Upper lobe of right lung (tissue), 1 donor: ENCODE measurements around the gene ANKRD7. TPM values are rescaled to one million over a fixed set of nuclear protein-coding genes. Genes with fewer than 3 reads are reported as not detected.

ENCODE experiments used
- ATAC-seq: fragments of 200-7000 bp; cut with Tn5 transposase; one replicate; pipeline ENCODE4 v1.9.1; 2020; ENCODE audit warnings: mild to moderate bottlenecking, moderate library complexity
- DNase-seq: peaks from one replicate; pipeline ENCODE4 v3.0.0-alpha.2; 2020
- H3K27ac ChIP-seq: fragments of 200-600 bp; one replicate; pipeline ENCODE4 v1.8.0; 2022
- H3K27me3 ChIP-seq: fragments of 200-600 bp; one replicate; pipeline ENCODE4 v1.8.0; 2022; ENCODE audit warnings: mild to moderate bottlenecking
- H3K36me3 ChIP-seq: fragments of 200-600 bp; one replicate; pipeline ENCODE4 v1.8.0; 2022
- H3K4me1 ChIP-seq: fragments of 200-600 bp; one replicate; pipeline ENCODE4 v1.8.0; 2022
- H3K4me3 ChIP-seq: fragments of 200-600 bp; one replicate; pipeline ENCODE4 v1.8.0; 2022; ENCODE audit warnings: mild to moderate bottlenecking
- H3K9me3 ChIP-seq: fragments of 200-600 bp; one replicate; pipeline ENCODE4 v1.8.0; 2022
- CTCF ChIP-seq: fragments of 200-600 bp; IDR thresholded peaks from one replicate; pipeline ENCODE4 v1.8.0; 2022; ENCODE audit warnings: antibody characterized with exemption
- intact Hi-C: fragments of 100-400 bp; cut with DNase I; formaldehyde crosslinking; loops from one replicate; pipeline ENCODE4 v1.11.0; 2022
- total RNA-seq: library from RNA; stranded (reverse); fragmentation: NEBNext Ultra II Directional; extraction: Animal tissue kit (Norgen Biotek cat#: 25700); gene quantifications from one replicate; pipeline ENCODE4 v1.2.1, GENCODE V29; 2021
- donor health status: DM: no; HTN: yes; CAD: no; lungs with severe emphysema.

Gene ANKRD7
- total RNA-seq, 1 donor from 2014 or later, result not detected

- DNase-seq (no peak), ATAC-seq (no peak)
- no peak overlapping the region for H3K4me3 ChIP-seq
- intact Hi-C loops, result no loop called here
- no peaks in the 10 kb centered on the region for H3K27me3 ChIP-seq
- no peaks in the 10 kb centered on the region for H3K4me1 ChIP-seq
- no peaks in the 10 kb centered on the region for H3K36me3 ChIP-seq
- no peaks in the 10 kb centered on the region for H3K9me3 ChIP-seq
- H3K27ac ChIP-seq, result no peak overlapping the region
- no peak for TF ChIP-seq CTCF
These were observed 5.9 kb upstream of the ANKRD7 start for GRCh38 chr7:118218413-118219156.

GRCh38 chr7:118219157-118219512 lies 5.4 kb upstream of the ANKRD7 start:
- no peaks in the 10 kb centered on the region for H3K36me3 ChIP-seq
- intact Hi-C loops, result no loop called here
- H3K27ac ChIP-seq, result no peak overlapping the region
- H3K27me3 ChIP-seq, result no peaks in the 10 kb centered on the region
- DNase-seq (no peak), ATAC-seq (no peak)
- no peaks in the 10 kb centered on the region for H3K9me3 ChIP-seq
- H3K4me1 ChIP-seq, result no peaks in the 10 kb centered on the region
- TF ChIP-seq CTCF, result no peak
- no peak overlapping the region for H3K4me3 ChIP-seq

GRCh38 chr7:118220583-118220982 lies 3.9 kb upstream of the ANKRD7 start:
- Histone ChIP-seq H3K36me3 (no peaks in the 10 kb centered on the region), H3K4me1 (no peaks in the 10 kb centered on the region), H3K27me3 (no peaks in the 10 kb centered on the region), H3K4me3 (no peak overlapping the region), H3K27ac (no peak overlapping the region), H3K9me3 (no peaks in the 10 kb centered on the region)
- intact Hi-C loops, result no loop called here
- ATAC-seq (no peak), DNase-seq (no peak)
- no peak for TF ChIP-seq CTCF

- no peak for DNase-seq
- H3K9me3 ChIP-seq, result no peaks in the 10 kb centered on the region
- H3K27me3 ChIP-seq, result no peaks in the 10 kb centered on the region
- H3K27ac ChIP-seq, result no peak overlapping the region
- intact Hi-C loops, result no loop called here
- no peak for TF ChIP-seq CTCF
- ATAC-seq, result no peak
- no peak overlapping the region for H3K4me3 ChIP-seq
- H3K36me3 ChIP-seq, result no peaks in the 10 kb centered on the region
- H3K4me1 ChIP-seq, result no peaks in the 10 kb centered on the region
These were observed 1.9 kb upstream of the ANKRD7 start for GRCh38 chr7:118222591-118222990.

GRCh38 chr7:118232837-118233236 lies 8.3 kb downstream of the ANKRD7 start:
- Histone ChIP-seq H3K27me3 (no peaks in the 10 kb centered on the region), H3K27ac (no peak overlapping the region), H3K4me1 (no peaks in the 10 kb centered on the region), H3K4me3 (no peak overlapping the region), H3K9me3 (no peaks in the 10 kb centered on the region), H3K36me3 (no peaks in the 10 kb centered on the region)
- intact Hi-C loops, result no loop called here
- no peak for ATAC-seq
- DNase-seq, result no peak
- TF ChIP-seq CTCF, result no peak

GRCh38 chr7:118233799-118234198 lies 9.3 kb downstream of the ANKRD7 start:
- Histone ChIP-seq H3K27me3 (no peaks in the 10 kb centered on the region), H3K36me3 (no peaks in the 10 kb centered on the region), H3K27ac (no peak overlapping the region), H3K9me3 (no peaks in the 10 kb centered on the region), H3K4me3 (no peak overlapping the region), H3K4me1 (no peaks in the 10 kb centered on the region)
- ATAC-seq, result no peak
- DNase-seq, result no peak
- no peak for TF ChIP-seq CTCF
- intact Hi-C loops, result no loop called here
